ENCODE results near the gene ETFDH. TPM values are rescaled to one million over a fixed set of nuclear protein-coding genes. Genes with fewer than 3 reads are reported as not detected.

ETFDH gene
- total and polyA plus RNA-seq, 10 of the 15 experiments (the other 5 are each of a cell fraction or from before 2014, with no cell fraction given) = 10.9 to 30.4 (median 20.6) TPM

GRCh38 chr4:158722291-158722916 lies 50.3 kb downstream of the ETFDH start:
- FAIRE-seq = peak; percentile 89
- RAD21 ChIA-PET (ENCODE audit: unreplicated experiment) = no interaction called here
- H2AFZ ChIP-seq (ENCODE audit: control insufficient read depth, low read depth, low read length) = peak overlapping the region; percentile 93
- H3K36me3 ChIP-seq (ENCODE audit: control insufficient read depth in 2 of 2, insufficient read depth in 2 of 2, low read length in 1 of 2) = peaks cover 0 to 19% of the 10 kb centered on the region in 2 experiments; a peak in 3 of 4 replicates
- under 1% methylated on average over 16 of the region's 16 CpGs for WGBS (ENCODE audit: insufficient coverage, insufficient replicate concordance, low lambda C conversion rate, missing lambda C conversion rate)
- H3K4me3 ChIP-seq = peak overlapping the region; percentile 96
- POLR2A ChIA-PET = no interaction called here
- peak; percentile 9 for DNase-seq (ENCODE audit: low read depth, low spot score)
- H3K9ac ChIP-seq (ENCODE audit: control insufficient read depth, insufficient read depth, low read length) = peak overlapping the region; percentile 76
- peak overlapping the region; percentile 82 for H3K27ac ChIP-seq (ENCODE audit: control insufficient read depth, insufficient read depth)
- peaks cover 33% of the 10 kb centered on the region for H3K79me2 ChIP-seq (ENCODE audit: control insufficient read depth, insufficient read depth, low read length)
- no peaks in the 10 kb centered on the region for H4K20me1 ChIP-seq (ENCODE audit: control insufficient read depth, insufficient read depth)
- H3K4me1 ChIP-seq (ENCODE audit: control insufficient read depth, insufficient read depth, low read length) = no peaks in the 10 kb centered on the region
- H3K9me3 ChIP-seq (replicated peaks; ENCODE audit: control insufficient read depth, insufficient read depth, low read length) = no peaks in the 10 kb centered on the region
- TF ChIP-seq BHLHE40 (IDR thresholded peaks at IDR 0.05; ENCODE audit: borderline replicate concordance in 1 of 2, low read depth in 2 of 2, low read length in 1 of 2) (peak in 1 of 2 experiments; percentile 62; a peak in 1 of 4 replicates), ASH2L (IDR thresholded peaks at IDR 0.05; ENCODE audit: borderline replicate concordance, low read depth) (no peak), BMI1 (IDR thresholded peaks at IDR 0.05; ENCODE audit: borderline replicate concordance) (peak; percentile 74), ZNF274 (IDR thresholded peaks at IDR 0.05; ENCODE audit: insufficient read depth, insufficient read length) (no peak), BCL3 (IDR thresholded peaks at IDR 0.05; ENCODE audit: borderline replicate concordance, insufficient read depth, low read depth, low read length, poor library complexity, severe bottlenecking) (no peak), POLR2AphosphoS5 (IDR thresholded peaks at IDR 0.05; ENCODE audit: low read length) (peak; percentile 38; the same call in 1 of the 2 replicates), CBX3 (IDR thresholded peaks at IDR 0.05; ENCODE audit: borderline replicate concordance, low read depth) (no peak), YY1 (IDR thresholded peaks at IDR 0.05; ENCODE audit: low read depth, low read length) (no peak), FOXM1 (IDR thresholded peaks at IDR 0.05; ENCODE audit: low read depth, low read length) (no peak), RAD51 (IDR thresholded peaks at IDR 0.05) (no peak), MXI1 (IDR thresholded peaks at IDR 0.05; ENCODE audit: low read depth, low read length) (0 out of 2 replicates have a peak, but pooled peaks have one; percentile 28)
- SMC1A ChIA-PET (ENCODE audit: uncharacterized antibody, unreplicated experiment) = interaction anchor here (0.7 to 1.0 kb wide), 4 partner anchors 12 to 455 kb away, joined by 3 to 4 read pairs (median 4); no protein-coding TSS in a partner anchor
- intact Hi-C loops (cut with micrococcal nuclease; ENCODE audit: unreplicated experiment) (no loop called here), in situ Hi-C loops (cut with MboI) (no loop called here)
- CTCF ChIA-PET = interaction anchor here (1.6 kb wide), 1 partner anchor 129 kb away, joined by 5 read pairs; no protein-coding TSS in a partner anchor
- TSS peak; percentile 57 for BruUV-seq (replicated peaks)
- peak overlapping the region; percentile 95 for H3K4me2 ChIP-seq (ENCODE audit: control insufficient read depth, insufficient read depth)
- peak; percentile 27 for ATAC-seq
- no peaks in the 10 kb centered on the region for H3K27me3 ChIP-seq (replicated peaks in 1 of 2; ENCODE audit: control insufficient read depth in 2 of 2, insufficient read depth in 2 of 2, low read length in 1 of 2)

All from GM12878 (cell line).